Upper lobe of left lung (tissue), 4 donors: ENCODE measurements around the gene RPS24.

Source experiments
- CTCF ChIP-seq, 6 experiments: fragments of 450-650 bp in 4 of 6; fragments of 200-600 bp in 2 of 6; sonication (generic) in 2 of 6; IDR thresholded peaks; one replicate each; pipeline ENCODE4 v1.5.1; 2016 to 2019; ENCODE audit warnings: antibody characterized with exemption in 6 of 6
- POLR2A ChIP-seq, 4 donors: fragments of 450-650 bp; IDR thresholded peaks; one replicate each; pipeline ENCODE4 v1.5.1; 2016 to 2017; ENCODE audit warnings: antibody characterized with exemption in 4 of 4, mild to moderate bottlenecking in 2 of 4
- POLR2AphosphoS5 ChIP-seq, 2 donors: sonication (generic); formaldehyde crosslinking; IDR thresholded peaks; one replicate each; pipeline ENCODE4 v1.5.1; 2017; ENCODE audit warnings: antibody characterized with exemption in 2 of 2

- TF ChIP-seq CTCF (IDR thresholded peaks at IDR 0.05) (no peak), POLR2A (IDR thresholded peaks at IDR 0.05) (no peak), POLR2AphosphoS5 (IDR thresholded peaks at IDR 0.05) (no peak)
These were observed 24.0 kb upstream of the RPS24 start for GRCh38 chr10:78009662-78010061.
